Measurements from ENCODE around the gene MINDY4.

The MINDY4 gene

DNA sequence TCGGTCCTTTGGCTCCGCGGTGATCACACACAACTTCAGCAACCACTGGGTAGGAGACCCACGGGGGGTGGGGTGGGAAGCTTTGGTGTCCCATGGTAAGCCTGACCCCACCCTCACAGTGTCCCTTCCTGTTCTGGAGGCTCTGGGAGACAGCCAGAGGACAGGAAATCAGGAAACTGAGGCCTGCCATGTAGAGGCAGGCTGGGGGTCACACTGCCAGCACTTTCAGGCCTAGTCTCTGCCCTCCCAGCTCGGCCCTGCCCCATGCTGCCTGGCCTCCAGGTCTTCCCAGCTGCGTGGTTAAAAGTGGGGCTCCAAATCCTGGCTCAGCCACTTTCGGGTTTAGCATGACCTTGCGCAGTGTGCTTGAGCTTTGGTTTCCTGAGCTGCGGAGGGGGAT, 151.4 kb downstream of the MINDY4 start:
- H3K4me3 ChIP-seq (ENCODE audit: control insufficient read depth, low read depth, low read length): no peak overlapping the region
- TF ChIP-seq, protein P1, sequence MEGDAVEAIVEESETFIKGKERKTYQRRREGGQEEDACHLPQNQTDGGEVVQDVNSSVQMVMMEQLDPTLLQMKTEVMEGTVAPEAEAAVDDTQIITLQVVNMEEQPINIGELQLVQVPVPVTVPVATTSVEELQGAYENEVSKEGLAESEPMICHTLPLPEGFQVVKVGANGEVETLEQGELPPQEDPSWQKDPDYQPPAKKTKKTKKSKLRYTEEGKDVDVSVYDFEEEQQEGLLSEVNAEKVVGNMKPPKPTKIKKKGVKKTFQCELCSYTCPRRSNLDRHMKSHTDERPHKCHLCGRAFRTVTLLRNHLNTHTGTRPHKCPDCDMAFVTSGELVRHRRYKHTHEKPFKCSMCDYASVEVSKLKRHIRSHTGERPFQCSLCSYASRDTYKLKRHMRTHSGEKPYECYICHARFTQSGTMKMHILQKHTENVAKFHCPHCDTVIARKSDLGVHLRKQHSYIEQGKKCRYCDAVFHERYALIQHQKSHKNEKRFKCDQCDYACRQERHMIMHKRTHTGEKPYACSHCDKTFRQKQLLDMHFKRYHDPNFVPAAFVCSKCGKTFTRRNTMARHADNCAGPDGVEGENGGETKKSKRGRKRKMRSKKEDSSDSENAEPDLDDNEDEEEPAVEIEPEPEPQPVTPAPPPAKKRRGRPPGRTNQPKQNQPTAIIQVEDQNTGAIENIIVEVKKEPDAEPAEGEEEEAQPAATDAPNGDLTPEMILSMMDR (IDR thresholded peaks at IDR 0.05; ENCODE audit: control insufficient read depth, insufficient read depth, low read depth, low read length, missing control alignments): no peak
- no peak for DNase-seq (ENCODE audit: low read depth)

DNA sequence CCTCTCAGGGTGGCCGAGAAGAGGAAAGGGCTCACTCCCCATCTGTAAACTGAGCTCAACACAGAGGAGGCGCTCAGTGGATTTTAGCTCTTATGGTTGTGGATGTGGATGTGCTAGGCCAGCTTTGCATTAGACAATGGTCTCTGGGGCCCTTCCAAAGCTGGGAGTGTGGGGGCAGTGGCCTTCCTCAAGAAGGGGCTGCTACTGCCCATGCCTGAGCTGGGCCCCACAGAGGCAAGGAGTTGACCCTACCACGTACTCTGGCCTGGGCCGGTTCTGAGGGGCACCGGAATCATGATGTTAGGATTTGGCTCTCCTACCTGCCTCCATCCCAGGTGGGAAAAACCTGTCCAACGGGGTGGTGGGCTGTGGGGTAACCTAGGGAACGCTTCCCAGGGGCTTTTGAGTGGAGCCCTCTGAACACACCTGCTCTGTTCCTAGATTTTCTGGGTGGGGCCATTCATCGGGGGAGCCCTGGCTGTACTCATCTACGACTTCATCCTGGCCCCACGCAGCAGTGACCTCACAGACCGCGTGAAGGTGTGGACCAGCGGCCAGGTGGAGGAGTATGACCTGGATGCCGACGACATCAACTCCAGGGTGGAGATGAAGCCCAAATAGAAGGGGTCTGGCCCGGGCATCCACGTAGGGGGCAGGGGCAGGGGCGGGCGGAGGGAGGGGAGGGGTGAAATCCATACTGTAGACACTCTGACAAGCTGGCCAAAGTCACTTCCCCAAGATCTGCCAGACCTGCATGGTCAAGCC, 152.0 kb downstream of the MINDY4 start:
- DNase-seq (ENCODE audit: low read depth): no peak
- TF ChIP-seq, protein P1 (IDR thresholded peaks at IDR 0.05; ENCODE audit: control insufficient read depth, insufficient read depth, low read depth, low read length, missing control alignments): no peak
- no peak overlapping the region for H3K4me3 ChIP-seq (ENCODE audit: control insufficient read depth, low read depth, low read length)

DNA sequence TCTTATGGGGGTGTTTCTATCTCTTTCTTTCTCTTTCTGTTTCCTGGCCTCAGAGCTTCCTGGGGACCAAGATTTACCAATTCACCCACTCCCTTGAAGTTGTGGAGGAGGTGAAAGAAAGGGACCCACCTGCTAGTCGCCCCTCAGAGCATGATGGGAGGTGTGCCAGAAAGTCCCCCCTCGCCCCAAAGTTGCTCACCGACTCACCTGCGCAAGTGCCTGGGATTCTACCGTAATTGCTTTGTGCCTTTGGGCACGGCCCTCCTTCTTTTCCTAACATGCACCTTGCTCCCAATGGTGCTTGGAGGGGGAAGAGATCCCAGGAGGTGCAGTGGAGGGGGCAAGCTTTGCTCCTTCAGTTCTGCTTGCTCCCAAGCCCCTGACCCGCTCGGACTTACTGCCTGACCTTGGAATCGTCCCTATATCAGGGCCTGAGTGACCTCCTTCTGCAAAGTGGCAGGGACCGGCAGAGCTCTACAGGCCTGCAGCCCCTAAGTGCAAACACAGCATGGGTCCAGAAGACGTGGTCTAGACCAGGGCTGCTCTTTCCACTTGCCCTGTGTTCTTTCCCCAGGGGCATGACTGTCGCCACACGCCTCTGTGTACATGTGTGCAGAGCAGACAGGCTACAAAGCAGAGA, 152.7 kb downstream of the MINDY4 start:
- no peak for DNase-seq (ENCODE audit: low read depth)
- TF ChIP-seq, protein P1 (IDR thresholded peaks at IDR 0.05; ENCODE audit: control insufficient read depth, insufficient read depth, low read depth, low read length, missing control alignments): no peak
- no peak overlapping the region for H3K4me3 ChIP-seq (ENCODE audit: control insufficient read depth, low read depth, low read length)

DNA sequence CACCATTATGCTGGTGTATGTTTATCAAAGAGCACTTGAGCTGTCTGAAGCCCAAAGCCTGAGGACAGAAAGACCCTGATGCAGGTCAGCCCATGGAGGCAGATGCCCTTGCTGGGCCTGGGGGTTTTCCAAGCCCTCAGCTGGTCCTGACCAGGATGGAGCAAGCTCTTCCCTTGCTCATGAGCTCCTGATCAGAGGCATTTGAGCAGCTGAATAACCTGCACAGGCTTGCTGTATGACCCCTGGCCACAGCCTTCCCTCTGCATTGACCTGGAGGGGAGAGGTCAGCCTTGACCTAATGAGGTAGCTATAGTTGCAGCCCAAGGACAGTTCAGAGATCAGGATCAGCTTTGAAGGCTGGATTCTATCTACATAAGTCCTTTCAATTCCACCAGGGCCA, 153.4 kb downstream of the MINDY4 start:
- DNase-seq (ENCODE audit: low read depth): no peak
- no peak overlapping the region for H3K4me3 ChIP-seq (ENCODE audit: control insufficient read depth, low read depth, low read length)
- TF ChIP-seq, protein P1 (IDR thresholded peaks at IDR 0.05; ENCODE audit: control insufficient read depth, insufficient read depth, low read depth, low read length, missing control alignments): no peak

DNA sequence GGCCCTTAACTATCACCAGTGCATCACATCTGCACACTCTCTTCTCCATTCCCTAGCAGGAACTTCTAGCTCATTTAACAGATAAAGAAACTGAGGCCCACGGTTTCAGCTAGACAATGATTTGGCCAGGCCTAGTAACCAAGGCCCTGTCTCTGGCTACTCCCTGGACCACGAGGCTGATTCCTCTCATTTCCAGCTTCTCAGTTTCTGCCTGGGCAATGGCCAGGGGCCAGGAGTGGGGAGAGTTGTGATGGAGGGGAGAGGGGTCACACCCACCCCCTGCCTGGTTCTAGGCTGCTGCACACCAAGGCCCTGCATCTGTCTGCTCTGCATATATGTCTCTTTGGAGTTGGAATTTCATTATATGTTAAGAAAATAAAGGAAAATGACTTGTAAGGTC, 153.9 kb downstream of the MINDY4 start:
- H3K4me3 ChIP-seq (ENCODE audit: control insufficient read depth, low read depth, low read length): no peak overlapping the region
- no peak for DNase-seq (ENCODE audit: low read depth)
- TF ChIP-seq, protein P1 (IDR thresholded peaks at IDR 0.05; ENCODE audit: control insufficient read depth, insufficient read depth, low read depth, low read length, missing control alignments): no peak

DNA sequence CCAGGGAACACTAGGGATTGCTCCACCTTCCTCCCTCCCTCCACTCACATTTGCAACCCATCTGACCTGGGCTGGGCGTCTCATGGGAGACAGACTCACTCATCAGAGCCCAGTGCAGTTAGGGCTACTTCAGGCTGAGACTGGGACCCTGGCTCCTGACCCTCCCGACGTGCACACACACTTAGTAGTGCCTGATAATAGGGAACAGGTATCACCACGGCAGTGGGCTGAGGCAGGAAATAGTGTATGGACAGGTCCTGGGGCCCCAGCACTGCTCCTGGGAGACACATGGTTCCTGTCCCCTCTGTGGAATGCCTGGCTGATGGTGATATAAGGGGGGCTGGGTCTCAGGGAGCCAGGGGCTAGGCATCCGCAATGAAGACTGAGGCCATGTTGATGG, 154.7 kb downstream of the MINDY4 start:
- TF ChIP-seq, protein P1 (IDR thresholded peaks at IDR 0.05; ENCODE audit: control insufficient read depth, insufficient read depth, low read depth, low read length, missing control alignments): no peak
- DNase-seq (ENCODE audit: low read depth): no peak
- no peak overlapping the region for H3K4me3 ChIP-seq (ENCODE audit: control insufficient read depth, low read depth, low read length)
